Spinal cord (tissue), 10 donors: ENCODE data around the gene FGF2. TPM values are rescaled to one million over a fixed set of nuclear protein-coding genes. Genes with fewer than 3 reads are reported as not detected.
"Not testable (repeated sequence)": the region's sequence is repeated elsewhere in the genome, so short reads cannot be mapped to it uniquely, and the experiment has no call there.

ENCODE experiments used
- DNase-seq, 6 donors: peaks; one replicate each; pipeline versions ENCODE4 v3.0.0 to v3.0.0-alpha.2; 2013 to 2015; ENCODE audit warnings: low spot score in 6 of 6, low read depth in 4 of 6
- H3K27ac ChIP-seq: one replicate; pipeline ENCODE4 v1.5.1; 2013; ENCODE audit warnings: low read depth, low read length, control low read depth
- H3K27me3 ChIP-seq: one replicate; pipeline ENCODE4 v1.6.1; 2013; ENCODE audit warnings: low read length; ENCODE audit not compliant: control insufficient read depth, insufficient read depth
- H3K36me3 ChIP-seq: one replicate; pipeline ENCODE4 v1.6.1; 2013; ENCODE audit warnings: low read length; ENCODE audit not compliant: control insufficient read depth, insufficient read depth
- H3K4me1 ChIP-seq: one replicate; pipeline ENCODE4 v1.6.1; 2013; ENCODE audit warnings: low read length; ENCODE audit not compliant: control insufficient read depth, insufficient read depth
- H3K4me3 ChIP-seq: one replicate; pipeline ENCODE4 v1.5.1; 2013; ENCODE audit warnings: low read depth, low read length, control low read depth
- H3K9me3 ChIP-seq: one replicate; pipeline ENCODE4 v1.6.1; 2013; ENCODE audit warnings: low read length; ENCODE audit not compliant: control insufficient read depth, insufficient read depth
- WGBS: methylation state at CpG from one replicate; pipeline ENCODE4 v1.1.5; 2013; ENCODE audit warnings: missing lambda C conversion rate; ENCODE audit not compliant: insufficient coverage; 5-methylcytosine and 5-hydroxymethylcytosine counted together
- polyA plus RNA-seq, 2 donors: library from polyadenylated mRNA; unstranded; fragments of 120-200 nt; gene quantifications; one replicate each; pipeline ENCODE4 v1.2.1, GENCODE V29; 2013; ENCODE audit not compliant: insufficient read length in 2 of 2
- total RNA-seq, 2 donors: library from RNA; depleted of rRNA in 1 of 2; stranded (reverse); fragments of 120-200 nt in 1 of 2; fragments of >200 nt in 1 of 2; gene quantifications; one replicate each; pipeline versions ENCODE4 v1.2.3 to v1.2.4, GENCODE V29; 2013 to 2014
- donor health status: healthy.

The FGF2 gene
- total and polyA plus RNA-seq, 4 donors, result 11.9 to 38.1 (median 17.3) TPM

GRCh38 chr4:122836941-122837340 lies 10.3 kb downstream of the FGF2 start:
- no peak overlapping the region for H3K4me3 ChIP-seq
- H3K9me3 ChIP-seq, result no peaks in the 10 kb centered on the region
- no peaks in the 10 kb centered on the region for H3K4me1 ChIP-seq
- no peaks in the 10 kb centered on the region for H3K27me3 ChIP-seq
- no peaks in the 10 kb centered on the region for H3K36me3 ChIP-seq
- no CpG with 5 or more reads among the region's 2 CpGs for WGBS
- H3K27ac ChIP-seq, result no peak overlapping the region
- no peak for DNase-seq

GRCh38 chr4:122838034-122838433 lies 11.4 kb downstream of the FGF2 start:
- no peaks in the 10 kb centered on the region for H3K9me3 ChIP-seq
- H3K4me1 ChIP-seq, result peaks cover under 1% of the 10 kb centered on the region
- H3K4me3 ChIP-seq, result no peak overlapping the region
- no peaks in the 10 kb centered on the region for H3K36me3 ChIP-seq
- H3K27ac ChIP-seq, result no peak overlapping the region
- no peak for DNase-seq
- no peaks in the 10 kb centered on the region for H3K27me3 ChIP-seq
- 94% methylated on average over 1 of the region's 1 CpG for WGBS

GRCh38 chr4:122842392-122842791 lies 15.8 kb downstream of the FGF2 start:
- H3K36me3 ChIP-seq, result no peaks in the 10 kb centered on the region
- no peaks in the 10 kb centered on the region for H3K27me3 ChIP-seq
- H3K9me3 ChIP-seq, result no peaks in the 10 kb centered on the region
- no peak for DNase-seq
- H3K4me3 ChIP-seq, result no peak overlapping the region
- peaks cover 2% of the 10 kb centered on the region for H3K4me1 ChIP-seq
- WGBS, result no CpG with 5 or more reads among the region's 1 CpG
- H3K27ac ChIP-seq, result no peak overlapping the region

- Histone ChIP-seq H3K27me3 (no peaks in the 10 kb centered on the region), H3K9me3 (no peaks in the 10 kb centered on the region), H3K4me3 (no peak overlapping the region), H3K27ac (no peak overlapping the region), H3K36me3 (no peaks in the 10 kb centered on the region), H3K4me1 (peaks cover 2% of the 10 kb centered on the region)
- WGBS, result 83% methylated on average over 4 of the region's 4 CpGs
- DNase-seq, result no peak
Observed at GRCh38 chr4:122842984-122843531, 16.4 kb downstream of the FGF2 start.

GRCh38 chr4:122844391-122844790 lies 17.8 kb downstream of the FGF2 start:
- H3K9me3 ChIP-seq, DNase-seq, H3K27me3 ChIP-seq, H3K36me3 ChIP-seq, H3K4me1 ChIP-seq, H3K27ac ChIP-seq, H3K4me3 ChIP-seq: not testable (repeated sequence)
- 100% methylated on average over 1 of the region's 1 CpG for WGBS

GRCh38 chr4:122845066-122845465 lies 18.4 kb downstream of the FGF2 start:
- 82% methylated on average over 3 of the region's 3 CpGs for WGBS
- no peak overlapping the region for H3K4me3 ChIP-seq
- no peaks in the 10 kb centered on the region for H3K36me3 ChIP-seq
- DNase-seq, result no peak
- peaks cover 2% of the 10 kb centered on the region for H3K4me1 ChIP-seq
- H3K9me3 ChIP-seq, result no peaks in the 10 kb centered on the region
- H3K27ac ChIP-seq, result no peak overlapping the region
- no peaks in the 10 kb centered on the region for H3K27me3 ChIP-seq

- no peak overlapping the region for H3K27ac ChIP-seq
- H3K36me3 ChIP-seq, result no peaks in the 10 kb centered on the region
- H3K27me3 ChIP-seq, result no peaks in the 10 kb centered on the region
- no peak overlapping the region for H3K4me3 ChIP-seq
- peaks cover 2% of the 10 kb centered on the region for H3K4me1 ChIP-seq
- H3K9me3 ChIP-seq, result no peaks in the 10 kb centered on the region
- DNase-seq, result no peak
- WGBS, result no CpG with 5 or more reads among the region's 3 CpGs
Observed at GRCh38 chr4:122845760-122846159, 19.1 kb downstream of the FGF2 start.

- H3K36me3 ChIP-seq, result no peaks in the 10 kb centered on the region
- no peak overlapping the region for H3K4me3 ChIP-seq
- no peaks in the 10 kb centered on the region for H3K27me3 ChIP-seq
- no peak for DNase-seq
- H3K9me3 ChIP-seq, result no peaks in the 10 kb centered on the region
- peaks cover 2% of the 10 kb centered on the region for H3K4me1 ChIP-seq
- WGBS, result 94% methylated on average over 1 of the region's 1 CpG
- H3K27ac ChIP-seq, result no peak overlapping the region
Observed at GRCh38 chr4:122847931-122848330, 21.3 kb downstream of the FGF2 start.

- not testable (repeated sequence) for H3K27ac ChIP-seq, H3K27me3 ChIP-seq, H3K4me3 ChIP-seq, H3K4me1 ChIP-seq, DNase-seq, H3K36me3 ChIP-seq, H3K9me3 ChIP-seq
- 100% methylated on average over 2 of the region's 3 CpGs for WGBS
Observed at GRCh38 chr4:122849789-122850188, 23.2 kb downstream of the FGF2 start.

GRCh38 chr4:122851568-122851967 lies 24.9 kb downstream of the FGF2 start:
- Histone ChIP-seq H3K27ac (no peak overlapping the region), H3K27me3 (no peaks in the 10 kb centered on the region), H3K9me3 (no peaks in the 10 kb centered on the region), H3K4me3 (no peak overlapping the region), H3K36me3 (no peaks in the 10 kb centered on the region), H3K4me1 (peaks cover 4% of the 10 kb centered on the region)
- no peak for DNase-seq
